ENCODE data around the gene SRCAP.

The SRCAP gene

GRCh38 chr16:30724641-30725417 is 25.9 kb downstream of the SRCAP start:
- no peak for DNase-seq (ENCODE audit: low read depth)
- no peak overlapping the region for H3K4me3 ChIP-seq (ENCODE audit: low read depth, low read length)

DNA sequence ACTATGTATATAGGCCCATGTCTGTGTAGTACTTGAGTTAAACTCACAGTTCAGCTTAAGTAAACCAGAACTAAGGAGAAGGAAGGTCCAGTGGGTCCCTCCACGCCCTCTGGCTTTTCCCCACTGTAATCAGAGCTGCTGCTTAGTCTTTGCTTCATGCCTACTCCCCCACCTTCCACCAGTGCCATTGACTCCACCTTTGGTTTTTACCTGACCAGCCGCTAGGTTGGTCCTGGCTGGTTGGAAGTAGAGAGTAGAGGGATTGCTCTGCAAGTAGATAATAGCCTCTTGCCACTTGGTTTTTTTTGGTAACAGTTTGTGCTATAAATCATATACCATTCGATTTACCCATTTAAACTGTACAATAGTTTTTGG is 26.4 kb downstream of the SRCAP start:
- no peak overlapping the region for H3K4me3 ChIP-seq (ENCODE audit: low read depth, low read length)
- no peak for DNase-seq (ENCODE audit: low read depth)

DNA sequence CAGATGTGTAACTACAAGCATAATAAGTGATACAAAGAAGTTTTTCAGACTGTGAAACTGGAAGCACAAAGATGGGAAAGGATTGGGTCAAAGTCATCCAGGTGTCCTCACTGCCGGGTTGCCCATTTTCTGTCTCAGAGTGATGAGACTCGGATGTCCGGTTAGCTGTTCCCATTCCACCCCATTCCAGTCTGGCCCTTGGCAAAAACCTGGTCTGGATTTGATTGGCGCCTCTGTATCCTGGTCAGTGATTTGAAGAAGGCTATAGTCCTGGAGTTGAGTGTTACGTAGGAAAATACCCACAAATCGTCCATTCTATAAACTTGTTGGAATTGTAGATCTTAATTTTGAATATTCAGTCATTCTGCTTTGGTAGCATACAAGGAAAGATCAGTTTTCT is 29.4 kb downstream of the SRCAP start:
- no peak overlapping the region for H3K4me3 ChIP-seq (ENCODE audit: low read depth, low read length)
- no peak for DNase-seq (ENCODE audit: low read depth)

DNA sequence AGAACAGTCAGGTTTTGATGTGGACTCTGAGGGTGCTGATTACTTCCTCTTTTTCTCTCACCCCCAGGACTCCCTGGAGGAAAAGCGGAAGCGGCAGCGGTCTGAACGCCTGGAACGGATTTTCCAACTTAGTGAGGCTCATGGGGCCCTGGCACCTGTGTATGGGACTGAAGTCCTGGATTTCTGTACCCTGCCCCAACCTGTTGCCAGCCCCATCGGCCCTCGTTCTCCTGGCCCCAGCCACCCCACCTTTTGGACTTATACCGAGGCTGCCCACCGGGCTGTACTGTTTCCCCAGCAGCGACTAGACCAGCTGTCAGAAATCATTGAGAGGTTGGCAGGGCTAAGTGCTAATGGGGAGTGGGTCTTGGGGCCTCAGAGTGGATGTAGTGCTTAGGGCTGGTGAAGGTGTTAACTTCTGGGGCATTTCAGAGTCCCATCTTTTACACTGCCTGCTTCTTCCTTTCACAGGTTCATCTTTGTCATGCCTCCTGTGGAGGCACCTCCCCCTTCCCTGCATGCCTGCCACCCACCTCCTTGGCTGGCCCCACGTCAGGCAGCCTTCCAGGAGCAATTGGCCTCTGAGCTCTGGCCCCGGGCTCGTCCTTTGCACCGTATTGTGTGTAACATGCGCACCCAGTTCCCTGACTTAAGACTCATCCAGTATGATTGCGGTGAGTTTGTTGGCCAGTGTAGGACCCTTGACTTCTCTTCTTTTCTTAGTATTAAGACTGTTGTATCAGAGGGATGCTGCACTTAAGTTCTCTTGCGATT is 30.1 kb downstream of the SRCAP start:
- H3K4me3 ChIP-seq (ENCODE audit: low read depth, low read length), result no peak overlapping the region
- DNase-seq (ENCODE audit: low read depth), result no peak

- no peak overlapping the region for H3K4me3 ChIP-seq (ENCODE audit: low read depth, low read length)
- no peak for DNase-seq (ENCODE audit: low read depth)
These were observed 32.4 kb downstream of the SRCAP start for GRCh38 chr16:30731411-30731810.

GRCh38 chr16:30736995-30737793 is 38.2 kb downstream of the SRCAP start:
- H3K4me3 ChIP-seq (ENCODE audit: low read depth, low read length), result no peak overlapping the region
- no peak for DNase-seq (ENCODE audit: low read depth)

GRCh38 chr16:30737794-30738648 is 39.0 kb downstream of the SRCAP start:
- DNase-seq (ENCODE audit: low read depth), result no peak
- no peak overlapping the region for H3K4me3 ChIP-seq (ENCODE audit: low read depth, low read length)

GRCh38 chr16:30738984-30739951 is 40.3 kb downstream of the SRCAP start:
- no peak for DNase-seq (ENCODE audit: low read depth)
- H3K4me3 ChIP-seq (ENCODE audit: low read depth, low read length), result no peak overlapping the region

DNA sequence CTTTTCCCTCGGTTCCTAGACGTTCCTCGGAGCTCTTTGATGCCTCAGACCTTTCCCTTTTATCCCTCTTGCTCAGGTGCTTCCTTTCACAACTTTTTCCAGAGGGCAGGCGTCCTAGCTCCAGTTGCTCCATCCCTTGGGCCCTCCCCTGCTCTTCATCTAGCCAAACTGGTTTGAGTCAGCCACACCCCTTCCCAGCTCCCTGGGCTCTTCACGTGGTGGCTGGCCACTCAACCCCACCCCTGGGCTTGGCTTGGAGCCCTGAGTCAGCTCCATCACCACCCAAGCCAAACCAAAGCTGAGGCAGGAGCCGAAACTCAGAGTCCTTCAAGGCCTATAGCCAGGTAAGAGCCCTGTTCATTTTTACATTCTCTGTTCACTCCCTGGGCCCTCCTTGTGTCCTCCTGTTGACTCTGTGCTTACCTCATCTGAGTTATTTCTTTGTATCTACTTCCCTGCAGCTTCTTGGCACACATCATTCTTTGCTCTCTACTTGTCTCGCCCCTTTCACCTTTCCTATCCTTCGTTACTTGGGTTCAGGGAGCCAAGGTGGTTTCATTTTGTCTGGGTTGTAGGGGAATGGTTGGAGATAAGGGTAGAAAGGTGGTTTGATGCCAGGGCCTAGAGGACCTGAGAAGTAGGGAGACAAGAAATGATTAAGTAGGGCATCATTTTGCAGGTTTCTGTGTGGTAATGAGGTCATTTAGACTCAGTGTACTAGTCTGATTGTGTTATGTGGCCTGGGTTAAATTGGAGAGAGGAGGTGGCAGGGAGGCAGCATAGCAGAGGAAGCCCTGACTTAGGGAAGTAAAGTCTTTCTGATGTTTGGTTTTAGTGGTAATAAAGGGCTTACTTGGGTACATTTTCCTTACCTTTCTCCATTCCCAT is 41.6 kb downstream of the SRCAP start:
- no peak overlapping the region for H3K4me3 ChIP-seq (ENCODE audit: low read depth, low read length)
- DNase-seq (ENCODE audit: low read depth), result no peak

- no peak overlapping the region for H3K4me3 ChIP-seq (ENCODE audit: low read depth, low read length)
- DNase-seq (ENCODE audit: low read depth), result peak; percentile 34
These were observed 42.5 kb downstream of the SRCAP start for GRCh38 chr16:30741461-30741914.

- H3K4me3 ChIP-seq (ENCODE audit: low read depth, low read length), result no peak overlapping the region
- DNase-seq (ENCODE audit: low read depth), result no peak
These were observed 44.7 kb downstream of the SRCAP start for GRCh38 chr16:30743716-30744115.

DNA sequence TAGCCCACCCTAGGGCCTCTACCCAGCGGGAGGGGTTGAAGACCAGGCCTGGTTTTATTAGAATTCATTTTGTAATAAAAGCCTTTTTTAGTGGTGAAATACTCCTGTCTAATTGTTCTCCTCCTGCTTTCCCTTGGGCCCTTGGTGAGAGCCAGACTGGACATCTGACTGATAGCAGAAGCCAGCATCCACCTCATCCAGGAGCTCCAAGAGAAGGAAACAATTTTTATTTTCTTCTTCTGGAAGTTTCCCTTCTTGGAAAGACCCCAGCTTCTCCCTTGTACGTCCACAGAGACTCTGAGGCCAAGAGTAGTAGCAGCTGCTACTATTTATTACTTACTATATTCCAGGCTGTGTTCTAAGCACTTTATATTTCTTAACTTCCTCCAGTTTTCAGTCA is 45.2 kb downstream of the SRCAP start:
- DNase-seq (ENCODE audit: low read depth), result no peak
- no peak overlapping the region for H3K4me3 ChIP-seq (ENCODE audit: low read depth, low read length)

DNA sequence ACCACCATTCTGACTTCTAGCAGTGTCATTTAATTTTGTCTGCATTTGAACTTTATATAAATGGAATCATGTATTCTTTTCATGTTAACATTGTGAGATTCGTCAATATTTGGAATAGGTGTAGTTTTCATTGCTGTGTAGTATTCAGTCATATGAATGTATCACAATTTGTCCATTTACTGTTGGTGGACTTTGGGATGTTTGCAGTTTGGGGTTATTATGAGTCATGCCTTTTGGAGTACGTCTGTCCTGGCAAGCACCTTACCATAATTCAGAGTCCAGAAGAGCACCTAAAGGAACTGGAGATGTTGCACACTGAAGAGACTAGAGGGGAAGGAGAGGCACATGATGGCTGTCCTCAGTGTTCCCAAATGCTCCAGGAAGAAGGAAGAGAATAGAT is 46.1 kb downstream of the SRCAP start:
- no peak for DNase-seq (ENCODE audit: low read depth)
- no peak overlapping the region for H3K4me3 ChIP-seq (ENCODE audit: low read depth, low read length)

GRCh38 chr16:30746638-30747175 is 47.7 kb downstream of the SRCAP start:
- DNase-seq (ENCODE audit: low read depth), result no peak
- H3K4me3 ChIP-seq (ENCODE audit: low read depth, low read length), result no peak overlapping the region

DNA sequence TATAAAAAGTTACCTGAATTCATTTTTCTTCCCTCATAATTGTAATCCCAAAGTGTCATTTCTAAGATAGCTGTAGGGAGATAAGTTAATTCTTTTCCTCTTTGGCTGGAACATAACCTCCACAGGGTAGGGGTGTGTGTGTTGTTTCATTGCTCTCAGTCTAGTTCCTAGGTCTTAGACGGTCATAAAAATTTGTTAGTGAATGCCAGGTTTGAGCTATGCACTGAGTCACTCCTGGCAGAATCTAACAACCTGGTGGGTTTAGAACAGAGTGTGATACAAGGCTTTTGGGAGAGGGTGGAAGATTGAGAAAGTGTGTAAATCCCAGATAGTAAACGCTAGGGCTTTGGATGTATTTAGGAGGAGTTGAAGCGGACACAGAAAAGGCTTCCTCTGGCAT is 48.4 kb downstream of the SRCAP start:
- DNase-seq (ENCODE audit: low read depth), result peak; percentile 33
- H3K4me3 ChIP-seq (ENCODE audit: low read depth, low read length), result peak overlapping the region; percentile 71

DNA sequence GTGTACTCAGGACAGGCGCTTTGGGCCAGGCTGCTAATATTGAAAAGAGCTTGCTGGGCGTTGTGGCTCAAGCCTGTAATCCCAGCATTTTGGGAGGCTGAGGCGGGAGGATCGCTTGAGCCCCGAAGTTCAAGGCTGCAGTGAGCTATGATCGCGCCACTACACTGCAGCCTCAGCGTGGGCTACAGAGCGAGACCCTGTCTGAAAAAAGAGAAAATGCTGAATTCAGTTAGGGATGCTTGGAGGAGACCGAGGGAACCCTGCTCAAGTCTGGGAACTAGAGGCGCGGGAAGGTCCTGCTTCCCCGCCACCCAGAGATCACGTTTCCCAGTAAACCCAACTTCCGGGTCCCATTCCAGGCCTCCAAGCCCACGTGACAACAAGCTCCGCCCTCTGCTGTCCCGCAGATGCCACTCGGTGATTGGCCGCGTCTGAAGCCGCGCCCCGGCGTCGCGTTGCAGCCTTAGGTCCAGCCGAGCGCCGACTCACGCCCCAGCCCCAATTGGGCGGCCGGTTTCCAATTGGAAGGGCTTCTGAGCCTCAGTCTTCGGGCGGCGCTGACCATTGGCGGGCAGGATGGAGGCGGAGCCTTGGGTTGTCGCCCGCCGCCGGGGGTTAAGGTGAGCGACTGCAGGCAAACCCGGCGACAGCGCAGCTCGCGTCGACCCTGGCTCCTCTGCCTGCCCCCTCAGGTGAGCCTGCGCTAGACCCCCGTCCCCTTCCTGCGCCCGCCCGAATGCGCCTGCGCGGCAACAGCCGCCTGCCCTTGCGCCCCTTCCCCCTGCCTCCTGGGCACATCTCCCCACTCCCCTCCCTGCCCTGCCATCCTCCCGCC is 49.0 kb downstream of the SRCAP start, which contains the start of gene PHKG2:
TSS of gene PHKG2 (plus strand) at position 627 of the 835 bp plus-strand sequence. CDS start 396 bp downstream, outside the sequence.
- peak; percentile 95 for DNase-seq (ENCODE audit: low read depth)
- peak within 1 kb of the TSS; percentile 71 for H3K4me3 ChIP-seq (ENCODE audit: low read depth, low read length)

All from skeletal muscle cell (primary cell).